HepG2 (cell line): ENCODE measurements around the gene PLXNA3. TPM values are rescaled to one million over a fixed set of nuclear protein-coding genes. Genes with fewer than 3 reads are reported as not detected.
A peak's percentile ranks its signal among the peaks of the same experiment; 100 is the strongest.

Experiments used
- ATAC-seq: fragments of 200-7000 bp; cut with Tn5 transposase; 3 replicates; pipeline ENCODE4 v1.9.1; 2020; ENCODE audit warnings: mild to moderate bottlenecking, moderate library complexity
- BruUV-seq: library from RNA; stranded (reverse); fragments of 400-500 nt; replicated peaks from 2 replicates; lab custom pipeline; 2021; lab: Mats Ljungman, UMichigan
- CTCF ChIA-PET: fragments of 300-600 bp; formaldehyde crosslinking; extraction: SDS; loops from one replicate; lab custom pipeline; 2021; ENCODE audit warnings: low total read pairs, inconsistent platforms, low intra/inter-chr PET ratio; lab: Yijun Ruan, JAX
- POLR2A ChIA-PET: fragments of 350-600 bp; sonication (Branson Sonifier 250); formaldehyde crosslinking; loops from one replicate; lab custom pipeline; 2020; ENCODE audit warnings: antibody characterized with exemption, inconsistent platforms; lab: Yijun Ruan, JAX
- DNase-seq: peaks from one replicate; pipeline ENCODE4 v3.0.0-alpha.2; 2015; ENCODE audit warnings: low spot score
- FAIRE-seq: peaks from 3 replicates; lab custom pipeline; 2011; peaks lifted over from hg19 to GRCh38; lab: Jason Lieb, UNC
- H2AFZ ChIP-seq: one replicate; pipeline ENCODE4 v1.6.1; 2011; ENCODE audit warnings: low read length, inconsistent platforms
- H3K27ac ChIP-seq: fragments of 300-600 bp; 3 replicates; pipeline ENCODE4 v1.8.0; 2011; ENCODE audit warnings: mixed run types, mild to moderate bottlenecking, mixed read lengths, low read length, inconsistent platforms; ENCODE audit not compliant: insufficient read depth; ENCODE audit errors: extremely low read length
- H3K27me3 ChIP-seq, 2 experiments: fragments of 200-600 bp in 1 of 2; 2 replicates in 1 of 2; 3 replicates in 1 of 2; pipeline versions ENCODE4 v1.6.0 to v1.8.0; 2011; ENCODE audit warnings: low read length in 2 of 2, mild to moderate bottlenecking in 2 of 2, moderate library complexity in 2 of 2, inconsistent platforms in 1 of 2; ENCODE audit not compliant: insufficient read depth in 2 of 2, control insufficient read depth in 1 of 2
- H3K36me3 ChIP-seq, 2 experiments: fragments of 200-600 bp in 1 of 2; replicated peaks in 1 of 2; 2 replicates in 1 of 2; 3 replicates in 1 of 2; pipeline versions ENCODE4 v1.5.1 to v1.8.0; 2011; ENCODE audit warnings: low read length in 2 of 2, inconsistent platforms in 1 of 2; ENCODE audit not compliant: insufficient read depth in 2 of 2, control insufficient read depth in 1 of 2
- H3K4me1 ChIP-seq: 2 replicates; pipeline ENCODE4 v1.5.1; 2012; ENCODE audit warnings: low read length, inconsistent platforms; ENCODE audit not compliant: insufficient read depth
- H3K4me2 ChIP-seq: 2 replicates; pipeline ENCODE4 v1.6.0; 2011; ENCODE audit warnings: low read depth, low read length, inconsistent platforms
- H3K4me3 ChIP-seq, 3 experiments: fragments of 200-600 bp in 1 of 3; sonication (generic), shearing (Covaris generic) in 1 of 3; replicated peaks in 1 of 3; 2 replicates each; pipeline ENCODE4 v1.5.1; 2011 to 2016; ENCODE audit warnings: low read length in 3 of 3, inconsistent platforms in 2 of 3, low read depth in 2 of 3, mild to moderate bottlenecking in 2 of 3, control low read depth in 1 of 3, mixed read lengths in 1 of 3; ENCODE audit not compliant: insufficient read depth in 1 of 3
- H3K79me2 ChIP-seq: one replicate; pipeline ENCODE4 v1.6.1; 2011; ENCODE audit warnings: low read length, inconsistent platforms; ENCODE audit not compliant: insufficient read depth
- H3K9ac ChIP-seq: 2 replicates; pipeline ENCODE4 v1.6.0; 2011; ENCODE audit warnings: mild to moderate bottlenecking, low read depth, low read length, inconsistent platforms; ENCODE audit not compliant: insufficient read depth
- H3K9me3 ChIP-seq: 2 replicates; pipeline ENCODE4 v1.5.1; 2012; ENCODE audit warnings: mild to moderate bottlenecking, low read length
- H4K20me1 ChIP-seq: 2 replicates; pipeline ENCODE4 v1.6.0; 2011; ENCODE audit warnings: inconsistent platforms, mild to moderate bottlenecking, low read length, moderate library complexity; ENCODE audit not compliant: insufficient read depth
- ARID4A ChIP-seq: sonication (generic); formaldehyde crosslinking; IDR thresholded peaks from 2 replicates; pipeline ENCODE4 v1.5.0; 2020; ENCODE audit warnings: mild to moderate bottlenecking, missing genetic modification reagents, borderline replicate concordance
- FOXA3 ChIP-seq: IDR thresholded peaks from 2 replicates; pipeline ENCODE4 v1.6.1; 2016; ENCODE audit warnings: missing genetic modification reagents, missing compliant biosample characterization
- HNF1B ChIP-seq: sonication (generic); formaldehyde crosslinking; IDR thresholded peaks from 2 replicates; pipeline ENCODE4 v1.5.1; 2020; ENCODE audit warnings: mild to moderate bottlenecking, moderate library complexity, missing genetic modification reagents
- KDM6A ChIP-seq: IDR thresholded peaks from 2 replicates; pipeline ENCODE4 v1.6.1; 2016; ENCODE audit warnings: low read depth
- MAZ ChIP-seq, 2 experiments: sonication (generic) in 1 of 2; formaldehyde crosslinking in 1 of 2; IDR thresholded peaks; 2 replicates each; pipeline versions ENCODE4 v1.5.0 to v1.6.1; 2012 to 2020; ENCODE audit warnings: low read depth in 2 of 2, mild to moderate bottlenecking in 2 of 2, borderline replicate concordance in 1 of 2, improper control_type of control experiment in 1 of 2, low read length in 1 of 2, missing genetic modification reagents in 1 of 2, moderate library complexity in 1 of 2
- MXD3 ChIP-seq: IDR thresholded peaks from 2 replicates; pipeline ENCODE4 v1.6.1; 2016; ENCODE audit warnings: mild to moderate bottlenecking, missing biosample characterization, missing genetic modification reagents
- SAP130 ChIP-seq: IDR thresholded peaks from 2 replicates; pipeline ENCODE4 v1.6.1; 2016; ENCODE audit warnings: low read depth
- SP1 ChIP-seq, 2 experiments: fragments of 450-650 bp in 1 of 2; sonication (generic) in 1 of 2; formaldehyde crosslinking in 1 of 2; IDR thresholded peaks; 2 replicates each; pipeline versions ENCODE4 v1.4.0 to v1.6.1; 2016 to 2020; ENCODE audit warnings: missing genetic modification reagents in 1 of 2
- ZBTB2 ChIP-seq: sonication (generic); formaldehyde crosslinking; IDR thresholded peaks from 2 replicates; pipeline ENCODE4 v1.8.0; 2022; ENCODE audit warnings: low read depth, missing genetic modification reagents
- ZNF770 ChIP-seq: sonication (generic); formaldehyde crosslinking; IDR thresholded peaks from 2 replicates; pipeline ENCODE4 v1.5.0; 2020; ENCODE audit warnings: mild to moderate bottlenecking, missing genetic modification reagents
- WGBS: methylation state at CpG from one replicate; pipeline ENCODE4 v1.1.6; 2017; ENCODE audit warnings: low lambda C conversion rate; 5-methylcytosine and 5-hydroxymethylcytosine counted together
- in situ Hi-C: cut with HindIII; loops from 2 replicates; pipeline ENCODE4 v1.10.0; 2017; ENCODE audit warnings: low pct_unique_long_range_greater_than_20kb; ENCODE audit not compliant: extremely low pct_ligation_motif_present
- intact Hi-C: fragments of 100-400 bp; cut with micrococcal nuclease; formaldehyde crosslinking; loops from one replicate; pipeline ENCODE4 v1.10.0; 2022; ENCODE audit not compliant: unreplicated experiment
- polyA plus RNA-seq, 8 experiments: library from polyadenylated mRNA; depleted of rRNA in 3 of 8; stranded (reverse) in 7 of 8; unstranded in 1 of 8; fragments of >200 nt; fragmentation: Illumina TruSeq in 4 of 8; extraction: Trizol in 4 of 8; gene quantifications; 2 replicates each; pipeline versions ENCODE4 v1.2.1 to v1.2.3, GENCODE V29; 2011 to 2016; ENCODE audit warnings: low read depth in 4 of 8, missing spikeins in 1 of 8, mixed read lengths in 1 of 8; ENCODE audit not compliant: insufficient read depth in 1 of 8
- total RNA-seq, 5 experiments: library from RNA; depleted of rRNA; stranded (reverse); fragments of >200 nt; fragmentation: Illumina TruSeq; extraction: Trizol; gene quantifications; 2 replicates each; pipeline ENCODE4 v1.2.3, GENCODE V29; 2016; ENCODE audit warnings: low read depth in 1 of 5

Gene PLXNA3
- total and polyA plus RNA-seq, 2 of the 13 experiments (the other 11 are each of a cell fraction or from before 2014, with no cell fraction given): 5.8 to 20.6 TPM

DNA sequence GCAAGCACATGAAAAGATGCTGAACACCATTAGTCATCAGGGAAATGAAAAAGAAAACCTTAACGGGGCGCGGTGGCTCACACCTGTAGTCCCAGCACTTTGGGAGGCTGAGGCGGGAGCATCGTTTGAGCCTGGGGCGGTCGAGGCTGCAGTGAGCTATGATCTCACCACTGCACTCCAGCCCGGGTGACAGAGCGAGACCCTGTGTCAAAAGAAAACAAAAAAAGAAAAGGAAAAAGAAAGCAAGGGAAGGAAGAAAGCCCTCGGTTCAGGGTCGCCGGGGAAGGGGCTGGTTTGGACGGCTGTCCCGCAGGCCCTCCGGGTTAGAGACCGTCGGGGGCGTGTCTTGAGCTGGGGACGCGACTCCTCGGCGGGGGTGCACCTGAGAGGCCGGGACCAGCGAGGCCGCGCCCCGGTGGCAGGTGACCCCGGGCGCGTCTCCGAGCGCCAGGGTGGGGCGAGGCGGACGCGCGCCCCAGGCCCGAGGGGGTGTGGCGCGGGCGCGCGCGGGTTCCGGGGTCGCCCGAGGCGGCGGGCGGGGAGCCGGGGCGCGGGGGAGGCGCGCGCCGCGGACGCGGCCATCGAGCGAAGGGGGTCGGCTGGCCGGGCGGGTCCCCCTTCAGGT, 478 bp upstream of the PLXNA3 start:
- ChIA-PET CTCF (no interaction called here), POLR2A (interaction anchor here (0.6 to 1.4 kb wide), 5 partner anchors 29 to 87 kb away, joined by 3 to 6 read pairs (median 4); partner anchors contain the start of genes ATP6AP1, RPL10 and SLC10A3)
- Histone ChIP-seq H3K79me2 (peaks cover 9% of the 10 kb centered on the region), H4K20me1 (no peaks in the 10 kb centered on the region), H3K4me2 (peak overlapping the region; percentile 73), H3K27ac (no peak overlapping the region), H3K4me3 (peak overlapping the region; percentile 16 to 87 (median 79); a peak in 5 of 6 replicates), H3K9me3 (no peaks in the 10 kb centered on the region), H3K27me3 (no peaks in the 10 kb centered on the region), H3K9ac (peak overlapping the region; percentile 74), H3K4me1 (0 out of 2 replicates have a peak, but pooled peaks cover 4% of the 10 kb centered on the region), H2AFZ (no peak overlapping the region), H3K36me3 (peaks cover 0 to 3% of the 10 kb centered on the region in 2 experiments; a peak in 3 of 5 replicates)
- intact Hi-C loops (no loop called here), in situ Hi-C loops (no loop called here)
- ATAC-seq (peak; percentile 47), DNase-seq (no peak), FAIRE-seq (no peak)
- BruUV-seq: no TSS peak
- 6% methylated on average over 17 of the region's 65 CpGs for WGBS
- no peak for TF ChIP-seq MXD3
- peak; percentile 77 for TF ChIP-seq ZNF770 (CRISPR knock-in tag)
- peak; percentile 22; the same call in 1 of the 2 replicates for TF ChIP-seq SAP130 (CRISPR knock-in tag)
- no peak for TF ChIP-seq MAZ (IDR thresholded peaks at IDR 0.05; ENCODE audit: borderline replicate concordance, low read depth, low read length)
- TF ChIP-seq MAZ (CRISPR knock-in tag; IDR thresholded peaks at IDR 0.05; ENCODE audit: low read depth): no peak
- 0 out of 2 replicates have a peak, but pooled peaks have one; percentile 5 for TF ChIP-seq ARID4A (CRISPR knock-in tag)
- no peak for TF ChIP-seq SP1 (IDR thresholded peaks at IDR 0.05)
- no peak for TF ChIP-seq SP1 (CRISPR knock-in tag; IDR thresholded peaks at IDR 0.05)
- TF ChIP-seq ZBTB2: 0 out of 2 replicates have a peak, but pooled peaks have one; percentile 15
- no peak for TF ChIP-seq KDM6A (CRISPR knock-in tag)
- no peak for TF ChIP-seq FOXA3 (CRISPR knock-in tag)
- TF ChIP-seq HNF1B (CRISPR knock-in tag): no peak
